H1 (cell line): ENCODE data around the gene PRRX2. TPM values are rescaled to one million over a fixed set of nuclear protein-coding genes. Genes with fewer than 3 reads are reported as not detected.

Experiments
- CBX8 ChIP-seq: fragments of 300-800, 300-1000 bp; sonication (generic); IDR thresholded peaks from 2 replicates; pipeline ENCODE4 v1.7.1; 2016; ENCODE audit warnings: low read depth, low read length, borderline replicate concordance
- EP300 ChIP-seq, 2 experiments: IDR thresholded peaks; 1 replicate in 1 of 2; 2 replicates in 1 of 2; pipeline ENCODE4 v1.6.1; 2011 to 2012; ENCODE audit warnings: low read depth in 2 of 2, low read length in 2 of 2, mild to moderate bottlenecking in 2 of 2, borderline replicate concordance in 1 of 2, inconsistent platforms in 1 of 2, moderate library complexity in 1 of 2
- EZH2 ChIP-seq: fragments of 200-600 bp; sonication (generic); IDR thresholded peaks from 2 replicates; pipeline ENCODE4 v1.7.1; 2012; ENCODE audit warnings: low read depth, mild to moderate bottlenecking, moderate library complexity, low read length, inconsistent platforms; ENCODE audit not compliant: severe bottlenecking
- FOSL1 ChIP-seq: IDR thresholded peaks from 2 replicates; pipeline ENCODE4 v1.6.1; 2011; ENCODE audit warnings: mild to moderate bottlenecking, low read depth, low read length, moderate library complexity; ENCODE audit not compliant: insufficient read depth
- GTF2F1 ChIP-seq: IDR thresholded peaks from 2 replicates; pipeline ENCODE4 v1.6.1; 2012; ENCODE audit warnings: low read depth, low read length, improper control_type of control experiment, borderline replicate concordance
- POLR2AphosphoS5 ChIP-seq: IDR thresholded peaks from 2 replicates; pipeline ENCODE4 v1.6.1; 2011; ENCODE audit warnings: low read depth, low read length
- SP1 ChIP-seq: IDR thresholded peaks from 2 replicates; pipeline ENCODE4 v1.6.1; 2011; ENCODE audit warnings: low read depth, low read length
- SP2 ChIP-seq: IDR thresholded peaks from 2 replicates; pipeline ENCODE4 v1.6.1; 2012; ENCODE audit warnings: mild to moderate bottlenecking, low read length, inconsistent platforms
- polyA plus RNA-seq, 7 experiments: library from polyadenylated mRNA; depleted of rRNA in 3 of 7; stranded (reverse) in 5 of 7; unstranded in 2 of 7; fragments of >200 nt in 5 of 7; fragments of 200-250 nt in 2 of 7; gene quantifications; 1 replicate in 5 of 7; 2 replicates in 1 of 7; 4 replicates in 1 of 7; pipeline versions ENCODE4 v1.2.1 to v1.2.3, GENCODE V29; 2011 to 2013; ENCODE audit warnings: missing spikeins in 2 of 7, mixed read lengths in 2 of 7
- total RNA-seq: library from RNA; stranded (reverse); fragmentation: NEBNext Ultra II Directional; extraction: Animal tissue kit (Norgen Biotek cat#: 25700); gene quantifications from 2 replicates; pipeline ENCODE4 v1.2.1, GENCODE V29; 2021

The PRRX2 gene
- total and polyA plus RNA-seq, 2 of the 8 experiments (the other 6 are each of a cell fraction or from before 2014, with no cell fraction given) = 5.8 to 9.2 TPM

- TF ChIP-seq EP300 (IDR thresholded peaks at IDR 0.05; ENCODE audit: borderline replicate concordance in 1 of 2, low read depth in 2 of 2, low read length in 2 of 2) (no peak), SP2 (no peak), FOSL1 (no peak), EZH2 (no peak), POLR2AphosphoS5 (no peak), SP1 (no peak), GTF2F1 (no peak), CBX8 (no peak)
Measured at GRCh38 chr9:129746092-129746777, 80.8 kb downstream of the PRRX2 start (continued).
